Stomach (tissue), 4 donors: Measurements from ENCODE around the gene VAMP5.

Source experiments
- CTCF ChIP-seq, 7 experiments: fragments of 450-650 bp in 4 of 7; fragments of 200-600 bp in 3 of 7; sonication (generic) in 3 of 7; IDR thresholded peaks; one replicate each; pipeline ENCODE4 v1.5.1; 2016 to 2019; ENCODE audit warnings: antibody characterized with exemption in 7 of 7, control low read depth in 2 of 7, mild to moderate bottlenecking in 1 of 7
- EP300 ChIP-seq: sonication (generic); formaldehyde crosslinking; IDR thresholded peaks from one replicate; pipeline ENCODE4 v1.6.1; 2017; ENCODE audit warnings: antibody characterized with exemption
- POLR2A ChIP-seq, 4 donors: fragments of 450-650 bp; IDR thresholded peaks; one replicate each; pipeline ENCODE4 v1.6.1; 2016; ENCODE audit warnings: antibody characterized with exemption in 4 of 4, control low read depth in 2 of 4, mild to moderate bottlenecking in 1 of 4, moderate library complexity in 1 of 4
- POLR2AphosphoS5 ChIP-seq, 3 donors: sonication (generic); formaldehyde crosslinking; IDR thresholded peaks; one replicate each; pipeline ENCODE4 v1.6.1; 2016; ENCODE audit warnings: antibody characterized with exemption in 3 of 3

GRCh38 chr2:85577063-85577385 is 7.2 kb upstream of the VAMP5 start:
- TF ChIP-seq POLR2AphosphoS5 (IDR thresholded peaks at IDR 0.05) (no peak), CTCF (IDR thresholded peaks at IDR 0.05) (no peak), POLR2A (IDR thresholded peaks at IDR 0.05) (no peak), EP300 (no peak)
